Activated CD4-positive, alpha-beta T cell treated with anti-CD3 and anti-CD28 coated beads, Interleukin-2, amount 50 U/mL, for 16 hours (primary cell): ENCODE data around the gene FBXO15.

Experiments used
- DNase-seq: peaks from one replicate; pipeline ENCODE4 v3.0.0-alpha.2; 2020

FBXO15 gene

DNA sequence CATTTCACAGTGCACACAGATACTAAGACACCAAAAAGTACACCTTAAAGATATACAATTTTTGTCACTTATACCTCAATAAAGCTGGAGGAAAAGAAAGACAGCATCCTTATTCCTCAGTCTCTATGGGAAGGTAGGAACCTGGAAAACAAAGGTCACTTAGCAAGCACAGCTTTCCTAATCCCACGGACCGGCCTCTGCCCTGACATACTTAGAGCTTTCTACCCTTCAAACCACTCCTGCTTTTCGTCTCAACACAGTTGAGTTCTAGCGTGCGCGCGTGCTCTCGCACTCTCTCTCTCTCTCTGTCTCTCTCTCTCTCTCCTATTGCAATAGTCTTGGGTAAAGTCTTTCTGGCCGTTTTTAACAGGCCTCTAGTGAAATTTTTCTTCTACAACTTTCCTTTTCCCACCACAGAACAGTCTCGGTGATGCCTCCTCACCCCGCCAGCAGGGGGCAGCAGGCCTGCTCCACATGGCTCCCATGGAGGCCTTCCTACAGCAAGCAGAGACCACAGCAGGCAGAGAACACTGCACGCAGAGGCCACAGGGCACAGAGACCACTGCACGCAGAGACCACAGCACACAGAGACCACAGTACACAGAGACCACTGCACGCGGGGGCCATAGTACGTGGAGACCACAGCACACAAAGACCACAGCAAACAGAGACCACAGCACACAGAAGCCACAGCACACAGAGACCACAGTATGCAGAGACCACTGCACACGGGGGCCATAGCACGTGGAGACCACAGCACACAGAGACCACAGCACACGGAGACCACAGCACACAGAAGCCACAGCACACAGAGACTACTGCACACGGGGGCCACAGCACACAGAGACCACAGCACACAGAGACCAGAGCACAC is 106.9 kb downstream of the FBXO15 start:
- DNase-seq: peak; percentile 74

DNA sequence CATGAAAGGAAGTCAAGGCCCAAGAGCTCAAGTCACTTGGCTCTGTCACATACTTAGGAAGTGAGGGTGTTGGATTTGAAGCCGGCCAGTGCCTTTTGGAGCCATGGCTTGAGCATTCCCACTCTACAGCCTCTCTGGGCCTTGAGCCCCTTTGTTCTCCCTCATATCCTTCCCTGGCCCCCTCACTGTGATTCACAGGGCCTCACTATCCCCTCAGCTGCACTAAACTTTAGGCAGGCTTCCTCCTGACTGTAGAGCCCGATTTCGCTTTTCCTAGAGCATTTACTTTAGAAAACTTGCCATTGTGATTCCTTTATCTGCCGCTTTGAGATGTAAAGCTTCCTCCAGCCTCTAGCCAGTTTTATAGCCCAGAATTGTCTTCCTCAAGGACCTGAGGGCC is 107.6 kb downstream of the FBXO15 start:
- DNase-seq: no peak

DNA sequence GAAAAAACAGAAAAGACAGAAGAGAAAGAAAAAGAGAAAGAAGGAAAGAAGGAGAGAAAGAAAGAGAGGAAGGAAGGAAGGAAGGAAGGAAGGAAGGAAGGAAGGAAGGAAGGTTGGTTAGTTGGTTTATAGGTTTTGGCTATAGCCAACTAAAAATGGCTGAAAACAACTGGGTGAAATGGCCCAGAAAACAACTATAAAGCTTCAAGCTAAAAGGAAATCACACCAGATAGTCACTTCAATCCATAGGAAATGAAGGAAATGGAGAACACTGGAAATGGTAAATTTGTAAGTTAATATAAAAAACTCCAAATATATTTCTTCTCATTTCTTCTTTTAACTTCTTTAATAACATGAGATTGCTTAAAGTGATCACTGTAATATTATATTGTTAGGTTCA is 118.5 kb downstream of the FBXO15 start:
- no peak for DNase-seq
